GM12874 (cell line): ENCODE measurements around the gene ZNF234.

Source experiments
- TF ChIP-seq, protein P1 (sequence below): IDR thresholded peaks from 2 replicates; pipeline ENCODE4 v1.5.1; 2011; ENCODE audit warnings: low read depth, mild to moderate bottlenecking, control low read depth, low read length, moderate library complexity; ENCODE audit not compliant: insufficient read depth

Gene ZNF234

DNA sequence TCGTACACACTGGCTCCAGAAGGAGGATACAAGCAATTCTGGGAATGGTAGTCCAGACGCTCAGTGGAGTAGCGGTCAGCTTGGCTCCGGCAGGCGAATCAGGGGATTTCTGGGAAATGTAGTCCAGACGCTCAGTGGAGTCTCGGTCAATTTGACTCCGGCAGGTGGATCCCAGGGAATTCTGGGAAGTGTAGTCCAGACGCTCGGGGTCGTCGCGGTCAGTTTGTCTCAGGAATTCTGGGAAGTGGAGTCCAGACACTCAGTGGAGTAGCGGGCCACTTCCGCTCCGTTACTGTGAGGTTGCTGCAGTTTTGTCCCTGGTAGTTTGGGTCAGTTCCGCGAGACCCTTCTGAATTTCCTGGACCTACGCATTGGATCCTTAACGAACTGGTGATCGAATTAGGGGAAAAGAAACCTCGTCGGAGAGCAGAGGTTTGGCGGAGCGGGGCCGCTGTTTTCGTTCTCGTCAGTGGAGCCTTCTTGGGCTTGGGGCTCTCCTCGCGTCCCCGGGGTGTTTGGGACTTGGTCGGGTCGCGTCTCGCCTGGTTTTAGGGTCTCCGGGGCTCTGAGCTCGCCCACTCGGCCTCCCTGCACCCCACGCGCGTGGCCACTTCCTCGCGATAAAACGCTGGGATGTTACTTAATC lies 28.1 kb upstream of the ZNF234 start, which contains the start of gene ZNF225:
TSS of gene ZNF225 (plus strand) at position 262 of the 646 bp plus-strand sequence. CDS start 2,429 bp downstream, outside the sequence.
- TF ChIP-seq, protein P1, sequence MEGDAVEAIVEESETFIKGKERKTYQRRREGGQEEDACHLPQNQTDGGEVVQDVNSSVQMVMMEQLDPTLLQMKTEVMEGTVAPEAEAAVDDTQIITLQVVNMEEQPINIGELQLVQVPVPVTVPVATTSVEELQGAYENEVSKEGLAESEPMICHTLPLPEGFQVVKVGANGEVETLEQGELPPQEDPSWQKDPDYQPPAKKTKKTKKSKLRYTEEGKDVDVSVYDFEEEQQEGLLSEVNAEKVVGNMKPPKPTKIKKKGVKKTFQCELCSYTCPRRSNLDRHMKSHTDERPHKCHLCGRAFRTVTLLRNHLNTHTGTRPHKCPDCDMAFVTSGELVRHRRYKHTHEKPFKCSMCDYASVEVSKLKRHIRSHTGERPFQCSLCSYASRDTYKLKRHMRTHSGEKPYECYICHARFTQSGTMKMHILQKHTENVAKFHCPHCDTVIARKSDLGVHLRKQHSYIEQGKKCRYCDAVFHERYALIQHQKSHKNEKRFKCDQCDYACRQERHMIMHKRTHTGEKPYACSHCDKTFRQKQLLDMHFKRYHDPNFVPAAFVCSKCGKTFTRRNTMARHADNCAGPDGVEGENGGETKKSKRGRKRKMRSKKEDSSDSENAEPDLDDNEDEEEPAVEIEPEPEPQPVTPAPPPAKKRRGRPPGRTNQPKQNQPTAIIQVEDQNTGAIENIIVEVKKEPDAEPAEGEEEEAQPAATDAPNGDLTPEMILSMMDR = no peak

DNA sequence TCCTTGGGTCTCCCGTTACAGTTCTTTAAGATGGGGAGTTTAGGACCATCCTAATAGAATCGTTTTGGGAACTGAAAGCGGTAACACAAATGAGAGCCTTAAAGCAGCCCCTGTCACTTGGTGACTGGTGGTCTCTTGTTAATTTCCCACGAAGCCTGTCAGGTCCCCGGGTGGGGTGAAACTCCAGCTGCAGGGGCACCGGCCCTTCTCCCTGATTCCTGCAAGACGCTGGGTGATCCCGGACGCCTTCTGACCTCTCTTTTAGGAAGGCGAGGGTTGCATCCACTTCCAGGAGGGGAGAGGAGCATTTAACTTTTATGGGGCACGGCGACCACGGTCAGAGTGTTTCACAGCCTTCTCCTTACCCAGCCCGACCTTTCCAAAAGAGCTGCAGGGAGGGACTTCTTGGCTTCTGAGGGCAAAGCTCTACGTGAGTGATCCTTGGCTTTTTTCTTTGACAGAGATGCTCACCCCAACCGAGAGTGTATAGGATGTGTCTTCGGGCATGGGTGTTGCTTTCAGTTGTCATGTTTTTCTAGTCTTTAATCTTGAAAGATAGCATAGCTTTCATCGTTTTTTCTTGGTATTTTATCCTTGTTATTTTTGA lies 27.5 kb upstream of the ZNF234 start:
- TF ChIP-seq, protein P1 = no peak

GRCh38 chr19:44131955-44132354 lies 9.4 kb upstream of the ZNF234 start:
- TF ChIP-seq, protein P1 = no peak

DNA sequence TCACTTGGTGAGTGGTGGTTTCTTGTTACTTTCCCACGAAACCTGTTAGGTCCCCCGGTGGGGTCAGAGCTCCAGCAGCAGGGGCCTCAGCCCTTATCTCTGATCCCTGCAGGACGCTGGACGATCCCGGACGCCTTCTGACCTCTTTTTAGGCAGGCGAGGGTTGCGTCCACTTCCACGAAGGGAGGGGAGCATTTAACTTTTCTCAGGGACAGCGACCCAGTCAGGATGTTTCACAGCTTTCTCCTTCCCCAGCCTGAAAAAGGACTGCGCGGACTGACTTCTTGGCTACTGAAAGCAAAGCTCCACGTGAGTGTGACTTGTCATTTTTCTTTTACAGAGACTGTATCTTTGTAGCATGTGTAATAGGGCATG lies 692 bp downstream of the ZNF234 start:
- TF ChIP-seq, protein P1 = no peak

- TF ChIP-seq, protein P1 = no peak
Measured at GRCh38 chr19:44149776-44150175, 8.4 kb downstream of the ZNF234 start.

- TF ChIP-seq, protein P1 = no peak
Measured at GRCh38 chr19:44151491-44151890, 10.1 kb downstream of the ZNF234 start.

DNA sequence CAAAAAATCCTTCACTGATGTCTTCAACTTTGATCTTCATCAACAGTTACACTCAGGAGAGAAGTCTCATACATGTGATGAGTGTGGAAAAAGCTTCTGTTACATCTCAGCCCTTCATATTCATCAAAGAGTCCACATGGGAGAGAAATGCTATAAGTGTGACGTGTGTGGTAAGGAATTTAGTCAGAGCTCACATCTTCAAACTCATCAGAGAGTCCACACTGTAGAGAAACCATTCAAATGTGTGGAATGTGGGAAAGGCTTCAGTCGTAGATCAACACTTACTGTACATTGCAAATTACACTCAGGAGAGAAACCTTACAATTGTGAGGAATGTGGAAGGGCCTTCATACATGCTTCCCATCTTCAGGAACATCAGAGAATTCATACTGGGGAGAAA lies 15.1 kb downstream of the ZNF234 start:
- TF ChIP-seq, protein P1 = no peak
